ENCODE results near the gene CMAS.

- TF ChIP-seq YY1 (IDR thresholded peaks at IDR 0.05; ENCODE audit: insufficient read depth, insufficient read length) (no peak), SUZ12 (IDR thresholded peaks at IDR 0.05; ENCODE audit: extremely low read depth, insufficient read depth, insufficient read length) (no peak)
Observed at GRCh38 chr12:22103418-22103817, 57.4 kb downstream of the CMAS start.
